K562 treated with DMSO at 1 percent for 24 hours (cell line): ENCODE measurements around the gene PCDHGA11. TPM values are rescaled to one million over a fixed set of nuclear protein-coding genes. Genes with fewer than 3 reads are reported as not detected.

Experiments used
- total RNA-seq: library from RNA; unstranded; fragments of 300-600 nt; gene quantifications from 2 replicates; pipeline ENCODE4 v1.2.3, GENCODE V29; 2022; ENCODE audit warnings: low read depth; ENCODE audit not compliant: insufficient read depth

PCDHGA11 gene
- 0.15 TPM in 1 of 2 replicates, not detected in the other for total RNA-seq

GRCh38 chr5:141420855-141421488 lies at the start of gene PCDHGA11:
PCDHGA11 (plus strand) TSS chr5:141421051; CDS start chr5:141421228, 177 bp downstream.

GRCh38 chr5:141373673-141374317 lies 47.1 kb upstream of the PCDHGA11 start, which contains the start of gene PCDHGA6:
PCDHGA6 (plus strand) TSS chr5:141373891; CDS start chr5:141374084, 193 bp downstream.

GRCh38 chr5:141382469-141383294 lies 38.2 kb upstream of the PCDHGA11 start, which contains the start of gene PCDHGA7:
PCDHGA7 (plus strand) TSS chr5:141382742; CDS start chr5:141382900, 158 bp downstream.

GRCh38 chr5:141387557-141388311 lies 33.1 kb upstream of the PCDHGA11 start, which contains the start of gene PCDHGB4:
PCDHGB4 (plus strand) TSS chr5:141387698; CDS start chr5:141387885, 187 bp downstream.

GRCh38 chr5:141392429-141393198 lies 28.2 kb upstream of the PCDHGA11 start, which contains the start of gene PCDHGA8:
PCDHGA8 (plus strand) TSS chr5:141392633; CDS start chr5:141392814, 181 bp downstream.

GRCh38 chr5:141397756-141398551 lies 22.9 kb upstream of the PCDHGA11 start, which contains the start of gene PCDHGB5:
PCDHGB5 (plus strand) TSS chr5:141397947; CDS start chr5:141398128, 181 bp downstream.

GRCh38 chr5:141402553-141403243 lies 18.2 kb upstream of the PCDHGA11 start, which contains the start of gene PCDHGA9:
PCDHGA9 (plus strand) TSS chr5:141402778; CDS start chr5:141402953, 175 bp downstream.

GRCh38 chr5:141407790-141408505 lies 12.9 kb upstream of the PCDHGA11 start, which contains the start of gene PCDHGB6:
PCDHGB6 (plus strand) TSS chr5:141408021; CDS start chr5:141408203, 182 bp downstream.

GRCh38 chr5:141412854-141413539 lies 7.9 kb upstream of the PCDHGA11 start, which contains the start of gene PCDHGA10:
PCDHGA10 (plus strand) TSS chr5:141412987; CDS start chr5:141413176, 189 bp downstream.

GRCh38 chr5:141417494-141418172 lies 3.2 kb upstream of the PCDHGA11 start, which contains the start of gene PCDHGB7:
PCDHGB7 (plus strand) TSS chr5:141417677; CDS start chr5:141417860, 183 bp downstream.

GRCh38 chr5:141430332-141431113 lies 9.7 kb downstream of the PCDHGA11 start, which contains the start of gene PCDHGA12:
PCDHGA12 (plus strand) TSS chr5:141430507; CDS start chr5:141430760, 253 bp downstream.

Other genes starting within 250 kb of the PCDHGA11 start
- 0.06 TPM in 1 of 2 replicates, not detected in the other for gene PCDHB7, start 248.4 kb upstream of the PCDHGA11 start, total RNA-seq
- gene PCDHB8, start 243.3 kb upstream of the PCDHGA11 start, total RNA-seq: 0.09 TPM in 1 of 2 replicates, not detected in the other
- not detected in 2 replicates for gene PCDHB16, start 238.7 kb upstream of the PCDHGA11 start, total RNA-seq
- gene PCDHB9, start 233.9 kb upstream of the PCDHGA11 start, total RNA-seq: not detected in 2 replicates
- not detected in 2 replicates for gene PCDHB10, start 228.7 kb upstream of the PCDHGA11 start, total RNA-seq
- gene PCDHB11, start 221.4 kb upstream of the PCDHGA11 start, total RNA-seq: 0.13 TPM in 1 of 2 replicates, not detected in the other
- gene PCDHB12, start 212.3 kb upstream of the PCDHGA11 start, total RNA-seq: not detected in 2 replicates
- gene PCDHB13, start 207.1 kb upstream of the PCDHGA11 start, total RNA-seq: 0.16 and 0.22 TPM in 2 replicates
- 0.21 TPM in 1 of 2 replicates, not detected in the other for gene PCDHB14, start 197.7 kb upstream of the PCDHGA11 start, total RNA-seq
- 0.35 and 0.52 TPM in 2 replicates for gene PCDHB15, start 175.7 kb upstream of the PCDHGA11 start, total RNA-seq
- gene SLC25A2, start 117.0 kb upstream of the PCDHGA11 start, total RNA-seq: not detected in 2 replicates
- 95.8 and 97.2 TPM in 2 replicates for gene TAF7, start 100.3 kb upstream of the PCDHGA11 start, total RNA-seq
- gene PCDHGA1, start 90.5 kb upstream of the PCDHGA11 start, total RNA-seq: 0.16 and 0.29 TPM in 2 replicates
- gene PCDHGA2, start 82.3 kb upstream of the PCDHGA11 start, total RNA-seq: 0.54 and 0.63 TPM in 2 replicates
- 0.50 and 0.89 TPM in 2 replicates for gene PCDHGA3, start 77.2 kb upstream of the PCDHGA11 start, total RNA-seq
- gene PCDHGB1, start 71.0 kb upstream of the PCDHGA11 start, total RNA-seq: 0.43 and 0.52 TPM in 2 replicates
- gene PCDHGA4, start 66.0 kb upstream of the PCDHGA11 start, total RNA-seq: 0.52 and 1.2 TPM in 2 replicates
- gene PCDHGB2, start 61.1 kb upstream of the PCDHGA11 start, total RNA-seq: 0.51 and 0.63 TPM in 2 replicates
- 0.22 and 0.44 TPM in 2 replicates for gene PCDHGA5, start 56.9 kb upstream of the PCDHGA11 start, total RNA-seq
- gene PCDHGB3, start 50.8 kb upstream of the PCDHGA11 start, total RNA-seq: 0.51 and 0.56 TPM in 2 replicates
- gene PCDHGA6, start 47.2 kb upstream of the PCDHGA11 start, total RNA-seq: 0.27 and 0.39 TPM in 2 replicates
- gene PCDHGA7, start 38.3 kb upstream of the PCDHGA11 start, total RNA-seq: 0.37 TPM in 2 replicates
- 0.12 and 0.16 TPM in 2 replicates for gene PCDHGB4, start 33.4 kb upstream of the PCDHGA11 start, total RNA-seq
- gene PCDHGA8, start 28.4 kb upstream of the PCDHGA11 start, total RNA-seq: 0.43 and 0.49 TPM in 2 replicates
- 0.42 and 0.75 TPM in 2 replicates for gene PCDHGB5, start 23.1 kb upstream of the PCDHGA11 start, total RNA-seq
- 0.17 TPM in 1 of 2 replicates, not detected in the other for gene PCDHGA9, start 18.3 kb upstream of the PCDHGA11 start, total RNA-seq
- gene PCDHGB6, start 13.0 kb upstream of the PCDHGA11 start, total RNA-seq: 0.16 and 0.27 TPM in 2 replicates
- 0.07 TPM in 1 of 2 replicates, not detected in the other for gene PCDHGA10, start 8.1 kb upstream of the PCDHGA11 start, total RNA-seq
- not detected in 2 replicates for gene PCDHGB7, start 3.4 kb upstream of the PCDHGA11 start, total RNA-seq
- 0.06 TPM in 1 of 2 replicates, not detected in the other for gene PCDHGA12, start 9.5 kb downstream of the PCDHGA11 start, total RNA-seq
- gene PCDHGC3, start 54.9 kb downstream of the PCDHGA11 start, total RNA-seq: not detected in 2 replicates
- not detected in 2 replicates for gene PCDHGC4, start 64.0 kb downstream of the PCDHGA11 start, total RNA-seq
- not detected in 2 replicates for gene PCDHGC5, start 68.0 kb downstream of the PCDHGA11 start, total RNA-seq
- gene DIAPH1, start 197.9 kb downstream of the PCDHGA11 start, total RNA-seq: 160 and 183 TPM in 2 replicates
- 111 and 114 TPM in 2 replicates for gene HDAC3, start 215.8 kb downstream of the PCDHGA11 start, total RNA-seq
- 9.6 and 9.8 TPM in 2 replicates for gene RELL2, start 215.9 kb downstream of the PCDHGA11 start, total RNA-seq
- gene FCHSD1, start 230.4 kb downstream of the PCDHGA11 start, total RNA-seq: 18.0 and 19.8 TPM in 2 replicates